Glutamatergic neuron (in vitro differentiated cells): ENCODE results near the gene GRIP1. TPM values are rescaled to one million over a fixed set of nuclear protein-coding genes. Genes with fewer than 3 reads are reported as not detected.

Source experiments
- DNase-seq: peaks from one replicate; pipeline ENCODE4 v3.0.0; 2022
- H3K27ac Mint-ChIP-seq: one replicate; pipeline ENCODE4 v1.8.0; 2020; ENCODE audit warnings: mild to moderate bottlenecking, mixed read lengths, inconsistent platforms; ENCODE audit not compliant: unreplicated experiment
- H3K27me3 Mint-ChIP-seq: one replicate; pipeline ENCODE4 v1.8.0; 2020; ENCODE audit warnings: mild to moderate bottlenecking, moderate library complexity, mixed read lengths, inconsistent platforms; ENCODE audit not compliant: unreplicated experiment
- H3K36me3 Mint-ChIP-seq: one replicate; pipeline ENCODE4 v1.8.0; 2020; ENCODE audit warnings: mild to moderate bottlenecking, mixed read lengths, inconsistent platforms; ENCODE audit not compliant: unreplicated experiment
- H3K4me1 Mint-ChIP-seq: one replicate; pipeline ENCODE4 v1.8.0; 2020; ENCODE audit warnings: mild to moderate bottlenecking, low read depth, mixed read lengths, inconsistent platforms; ENCODE audit not compliant: unreplicated experiment
- H3K4me3 Mint-ChIP-seq: one replicate; pipeline ENCODE4 v1.8.0; 2020; ENCODE audit warnings: mild to moderate bottlenecking, mixed read lengths, inconsistent platforms; ENCODE audit not compliant: unreplicated experiment
- H3K9me3 Mint-ChIP-seq: one replicate; pipeline ENCODE4 v1.8.0; 2020; ENCODE audit warnings: mild to moderate bottlenecking, moderate library complexity, mixed read lengths, inconsistent platforms; ENCODE audit not compliant: unreplicated experiment
- CTCF ChIP-seq: fragments of 200-600 bp; sonication (generic); IDR thresholded peaks from one replicate; pipeline ENCODE4 v1.5.0; 2021; ENCODE audit not compliant: partially characterized antibody, unreplicated experiment
- total RNA-seq: library from RNA; stranded (reverse); fragmentation: NEBNext Ultra II Directional; extraction: Animal tissue kit (Norgen Biotek cat#: 25700); gene quantifications from one replicate; pipeline ENCODE4 v1.2.1, GENCODE V29; 2021; ENCODE audit not compliant: unreplicated experiment

Gene GRIP1
- total RNA-seq, 1 donor from 2014 or later: 67.1 TPM

GRCh38 chr12:66459944-66460482 lies 218.9 kb downstream of the GRIP1 start:
- Mint-ChIP-seq H3K9me3 (peaks cover 3% of the 10 kb centered on the region), H3K27me3 (peaks cover 4% of the 10 kb centered on the region), H3K27ac (no peak overlapping the region), H3K4me1 (no peaks in the 10 kb centered on the region), H3K4me3 (no peak overlapping the region), H3K36me3 (no peaks in the 10 kb centered on the region)
- no peak for DNase-seq
- TF ChIP-seq CTCF: no peak

GRCh38 chr12:66456612-66457011 lies 222.3 kb downstream of the GRIP1 start:
- H3K4me3 Mint-ChIP-seq: no peak overlapping the region
- DNase-seq: no peak
- H3K27me3 Mint-ChIP-seq: peaks cover 2% of the 10 kb centered on the region
- no peaks in the 10 kb centered on the region for H3K36me3 Mint-ChIP-seq
- H3K4me1 Mint-ChIP-seq: no peaks in the 10 kb centered on the region
- H3K9me3 Mint-ChIP-seq: peaks cover 4% of the 10 kb centered on the region
- TF ChIP-seq CTCF: no peak
- H3K27ac Mint-ChIP-seq: no peak overlapping the region

- Mint-ChIP-seq H3K36me3 (no peaks in the 10 kb centered on the region), H3K27me3 (peaks cover 2% of the 10 kb centered on the region), H3K27ac (no peak overlapping the region), H3K4me3 (no peak overlapping the region), H3K9me3 (peaks cover 4% of the 10 kb centered on the region), H3K4me1 (no peaks in the 10 kb centered on the region)
- TF ChIP-seq CTCF: no peak
- DNase-seq: no peak
These were observed 225.0 kb downstream of the GRIP1 start for GRCh38 chr12:66453844-66454243.

- Mint-ChIP-seq H3K4me3 (no peak overlapping the region), H3K9me3 (peaks cover 4% of the 10 kb centered on the region), H3K4me1 (no peaks in the 10 kb centered on the region), H3K27ac (no peak overlapping the region), H3K27me3 (peaks cover 2% of the 10 kb centered on the region), H3K36me3 (no peaks in the 10 kb centered on the region)
- TF ChIP-seq CTCF: no peak
- no peak for DNase-seq
These were observed 225.8 kb downstream of the GRIP1 start for GRCh38 chr12:66453120-66453519.

GRCh38 chr12:66449531-66449930 lies 229.3 kb downstream of the GRIP1 start:
- DNase-seq: no peak
- no peaks in the 10 kb centered on the region for H3K4me1 Mint-ChIP-seq
- H3K36me3 Mint-ChIP-seq: no peaks in the 10 kb centered on the region
- no peaks in the 10 kb centered on the region for H3K9me3 Mint-ChIP-seq
- TF ChIP-seq CTCF: no peak
- no peak overlapping the region for H3K27ac Mint-ChIP-seq
- no peaks in the 10 kb centered on the region for H3K27me3 Mint-ChIP-seq
- no peak overlapping the region for H3K4me3 Mint-ChIP-seq
